Raji (cell line): Measurements from ENCODE around the gene UST.

Experiments used
- POLR2A ChIP-seq: IDR thresholded peaks from 2 replicates; pipeline ENCODE4 v1.6.1; 2011; ENCODE audit warnings: low read depth, low read length, control low read depth; ENCODE audit not compliant: insufficient read depth

The UST gene

DNA sequence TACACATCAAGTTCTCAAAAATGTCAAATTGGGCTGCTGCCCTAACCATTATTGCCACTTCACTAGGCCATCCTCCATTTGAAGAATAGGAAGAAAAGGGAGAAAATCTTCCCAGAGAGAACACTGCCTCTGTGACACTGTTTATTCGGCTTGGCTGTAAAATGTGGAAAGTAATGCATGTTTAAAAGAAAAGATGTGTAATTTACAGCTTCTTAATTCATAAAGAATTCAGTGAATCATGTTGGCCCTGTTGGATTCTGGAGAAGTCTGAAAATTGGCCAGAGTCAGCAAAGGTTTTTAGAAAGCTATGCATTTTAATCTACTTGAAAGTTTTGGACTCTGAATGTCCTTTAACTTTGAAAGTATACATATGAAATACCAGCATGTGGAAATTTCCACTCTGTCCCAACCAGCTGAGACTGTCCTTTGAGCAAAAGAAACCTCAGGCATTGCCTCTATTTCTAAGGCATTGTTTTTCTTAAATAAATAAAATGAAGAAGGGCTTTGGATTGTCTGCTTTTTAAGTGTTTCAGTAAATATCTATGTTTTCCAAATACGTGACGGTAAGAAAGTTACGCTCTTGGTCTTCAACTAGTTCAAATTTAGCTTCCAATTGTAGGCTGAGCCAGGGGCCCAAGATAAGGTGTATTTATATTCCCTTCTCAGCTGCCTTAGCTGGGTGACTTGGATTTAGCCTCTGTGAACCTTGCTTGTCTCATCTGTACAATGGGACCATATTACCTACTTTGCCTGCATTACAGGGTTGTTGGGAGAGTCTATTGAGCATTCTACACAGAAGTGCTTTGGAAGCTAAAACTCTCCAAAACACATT lies 222.2 kb downstream of the UST start:
- TF ChIP-seq POLR2A, result no peak

DNA sequence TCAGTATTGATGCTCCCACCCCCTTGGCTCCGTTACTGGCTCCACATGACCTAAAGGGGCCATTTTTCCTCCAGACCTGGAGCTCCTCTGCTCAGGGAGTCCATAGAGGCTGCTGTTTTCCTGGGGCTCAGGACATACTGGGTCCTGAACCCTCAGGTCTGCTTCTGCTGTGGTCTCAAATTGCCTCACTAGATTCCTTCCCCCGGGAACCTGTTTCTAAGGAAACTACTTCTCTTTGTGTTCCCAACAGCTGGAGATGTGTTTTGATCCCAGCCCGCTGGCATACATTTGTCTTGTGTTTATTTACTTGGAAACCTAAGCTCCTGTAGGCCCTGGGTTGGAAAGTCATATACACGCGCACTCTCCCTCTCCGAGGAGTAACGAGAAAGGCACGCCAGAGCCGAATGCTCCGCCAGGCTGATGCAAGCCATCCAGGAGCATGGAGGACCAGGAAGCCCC lies 222.8 kb downstream of the UST start:
- no peak for TF ChIP-seq POLR2A

DNA sequence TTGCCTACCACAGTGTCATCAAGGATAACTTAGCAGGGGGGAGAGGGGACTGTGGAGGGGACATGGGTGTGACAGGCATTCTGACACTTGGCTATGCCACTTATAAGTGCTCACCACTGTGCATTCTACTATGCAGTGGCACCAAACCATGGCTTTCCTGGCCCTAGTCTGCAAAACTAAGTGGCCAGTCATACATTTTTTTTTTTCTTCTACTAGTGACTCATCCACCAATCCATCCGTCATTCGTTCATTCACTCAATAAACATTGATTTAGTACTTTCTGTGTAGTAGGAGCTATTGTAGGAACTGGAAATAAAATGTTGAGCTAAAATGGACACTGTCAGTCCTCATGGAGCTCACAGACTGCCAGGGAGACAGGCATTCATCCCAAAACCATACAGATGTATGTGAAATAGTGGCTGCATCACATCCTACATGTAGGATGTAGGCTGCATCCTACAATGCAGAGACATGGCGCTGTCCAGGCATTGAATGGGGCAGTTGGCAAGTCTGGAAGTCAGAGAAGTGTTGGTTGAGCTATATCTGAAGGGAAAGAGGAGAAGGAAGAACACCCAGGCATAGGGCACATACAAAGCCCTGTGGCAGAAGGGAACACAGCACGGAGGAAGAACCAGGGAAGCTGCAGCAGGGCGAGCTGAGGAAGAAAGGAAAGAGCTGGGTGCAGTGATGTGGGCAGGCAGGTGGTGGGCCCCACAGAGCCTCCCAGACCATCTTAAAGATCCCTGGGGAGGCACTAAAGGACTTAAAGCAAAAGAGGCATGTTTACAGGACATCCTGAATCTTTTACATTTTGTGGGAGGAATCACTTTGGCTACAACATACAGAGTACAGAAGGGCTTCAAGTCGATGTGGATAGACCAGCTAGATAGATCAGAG lies 224.4 kb downstream of the UST start:
- TF ChIP-seq POLR2A, result no peak

DNA sequence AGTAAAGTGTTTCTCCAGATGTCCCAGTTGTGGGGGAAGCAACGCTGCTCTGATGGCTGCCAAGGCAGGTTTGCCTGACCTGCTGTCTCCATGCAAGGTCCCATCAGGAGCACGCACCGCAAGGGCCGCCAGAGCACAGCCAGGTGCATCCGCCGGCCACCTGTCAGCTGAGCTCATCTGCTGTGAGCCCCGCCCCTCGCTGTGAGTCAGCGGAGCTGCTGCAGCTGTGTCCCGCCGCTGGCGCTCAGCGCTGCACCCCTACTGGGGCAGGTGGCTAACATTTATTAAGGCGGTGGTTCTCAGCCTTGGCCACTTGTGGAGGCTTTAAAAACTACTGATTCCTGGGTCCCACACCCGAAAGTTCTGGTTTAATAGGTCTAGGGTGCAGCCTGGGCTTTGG lies 225.7 kb downstream of the UST start:
- TF ChIP-seq POLR2A, result no peak

DNA sequence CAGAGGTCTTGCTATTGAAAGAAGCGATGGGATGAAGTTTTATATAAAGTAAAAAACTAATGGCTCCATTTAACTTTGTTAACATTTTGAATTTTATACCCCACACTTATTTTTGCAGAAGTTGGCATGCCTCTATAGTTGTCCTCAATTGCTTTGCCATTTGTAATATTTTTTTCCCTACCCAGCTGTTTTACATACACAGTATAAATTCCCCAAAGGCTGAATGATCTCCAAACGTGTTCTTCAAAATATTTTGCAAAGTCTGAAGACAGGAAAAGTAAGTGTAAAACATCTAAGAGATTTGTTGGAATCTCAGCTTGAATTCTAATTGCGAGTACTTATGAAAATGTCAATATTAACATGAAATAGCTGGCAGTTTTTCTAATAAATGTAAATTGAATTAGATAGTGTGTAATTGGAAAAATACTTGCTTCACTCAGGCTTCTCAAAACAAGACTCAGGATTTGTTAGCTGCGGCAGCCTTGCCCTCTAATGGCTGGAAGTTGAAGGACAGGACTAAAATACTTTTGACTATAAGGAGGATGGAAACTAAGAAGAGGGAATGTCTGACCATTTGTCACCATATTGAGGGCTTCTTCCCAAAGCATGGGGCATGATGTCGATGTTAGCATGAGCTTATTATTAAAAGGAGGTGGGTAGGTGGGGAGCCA lies 226.8 kb downstream of the UST start:
- TF ChIP-seq POLR2A, result no peak

DNA sequence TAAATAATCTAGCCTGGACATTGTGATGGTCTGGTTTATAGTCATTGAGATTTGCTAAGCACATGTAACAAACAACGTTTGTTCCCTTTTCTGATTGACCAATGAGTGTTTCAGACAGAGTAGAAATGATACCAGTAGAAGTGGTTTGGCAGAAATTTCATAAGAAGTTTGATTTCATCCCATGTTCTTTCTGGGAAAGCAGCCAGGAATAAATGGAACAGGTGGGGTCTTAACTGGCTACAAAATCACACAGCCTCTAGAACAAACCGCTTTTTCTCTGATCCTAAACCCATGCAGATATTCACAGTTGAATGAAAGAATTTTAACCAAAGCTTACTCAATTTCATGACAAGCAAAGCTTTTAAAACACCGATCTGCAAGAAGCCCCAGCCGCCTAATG lies 227.5 kb downstream of the UST start:
- no peak for TF ChIP-seq POLR2A

DNA sequence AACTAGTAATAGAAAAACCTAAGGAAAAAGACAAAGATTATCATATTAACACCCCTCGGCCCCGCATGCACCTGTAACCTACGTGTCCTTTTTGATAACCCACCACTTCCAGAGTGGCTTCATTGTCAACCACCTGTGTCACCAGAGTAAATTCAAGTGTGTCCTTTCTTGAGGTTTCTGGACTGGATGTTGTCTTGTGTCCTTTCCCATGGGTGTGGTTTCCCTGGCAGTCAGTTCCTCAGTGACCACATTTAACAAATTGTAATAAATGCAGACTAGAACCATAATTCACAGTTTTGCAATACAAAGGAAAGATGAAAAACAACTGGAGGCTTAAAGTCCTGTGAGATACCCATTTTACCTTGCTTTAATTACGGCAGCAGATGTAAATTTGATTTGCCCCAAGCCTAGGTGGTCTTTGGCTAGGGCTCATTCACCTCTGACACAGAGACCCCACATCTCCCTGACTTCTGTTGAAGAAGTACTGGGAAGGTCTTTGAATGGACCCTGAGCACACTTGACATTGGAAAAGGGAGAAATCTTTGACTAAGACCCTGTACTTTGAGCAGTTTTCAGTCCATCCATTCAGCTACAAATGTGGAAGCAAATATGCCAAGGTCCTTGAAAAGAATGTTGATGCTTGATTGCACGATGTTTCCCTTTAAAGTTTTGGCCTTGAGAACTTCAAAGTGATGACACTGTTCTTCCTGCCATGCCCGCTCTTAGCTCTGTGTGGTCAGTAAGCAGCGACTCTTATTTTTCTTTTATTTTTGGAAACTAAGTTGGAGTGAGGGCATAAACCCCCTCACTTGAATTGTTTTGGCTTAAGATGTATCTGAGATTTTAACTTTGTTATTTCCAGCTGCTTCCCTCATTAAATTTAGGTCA lies 232.4 kb downstream of the UST start:
- no peak for TF ChIP-seq POLR2A

DNA sequence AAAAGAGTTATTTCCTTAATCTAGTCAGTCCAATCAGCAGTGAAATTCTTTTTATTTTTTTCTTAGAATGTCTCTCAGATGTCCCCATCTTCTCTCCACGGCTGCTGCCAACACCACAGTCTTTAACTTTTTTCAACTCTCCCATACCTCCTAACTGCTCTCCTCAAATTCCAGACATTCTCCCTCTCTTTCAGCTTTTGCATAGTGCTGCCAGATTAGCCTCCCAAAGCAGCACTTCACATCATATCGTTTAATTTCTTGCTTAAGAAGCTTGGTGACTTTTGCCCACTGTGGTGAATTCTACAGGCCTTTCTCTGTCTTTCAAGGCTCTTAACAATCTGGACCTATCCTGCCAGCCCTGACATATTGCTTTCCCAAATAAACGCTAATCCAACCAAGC lies 233.4 kb downstream of the UST start:
- no peak for TF ChIP-seq POLR2A

DNA sequence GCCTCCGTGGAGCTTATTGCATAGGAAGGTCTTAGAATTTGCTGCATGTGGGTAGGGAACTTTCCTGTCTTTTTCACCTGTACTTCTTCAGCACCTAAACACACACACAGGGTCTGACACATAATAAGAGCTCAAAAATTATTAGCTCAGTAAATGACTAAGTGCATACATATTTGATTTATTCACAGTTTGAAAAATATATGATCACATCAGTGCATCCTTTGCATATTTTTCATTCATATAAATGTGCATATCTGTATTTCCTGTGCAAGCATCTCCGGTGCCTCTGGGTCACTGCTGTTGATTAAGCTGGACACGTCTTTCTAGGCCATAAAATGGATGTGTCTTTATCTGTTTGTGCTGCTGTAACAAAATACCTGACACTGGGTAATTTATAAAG lies 234.7 kb downstream of the UST start:
- TF ChIP-seq POLR2A, result no peak

DNA sequence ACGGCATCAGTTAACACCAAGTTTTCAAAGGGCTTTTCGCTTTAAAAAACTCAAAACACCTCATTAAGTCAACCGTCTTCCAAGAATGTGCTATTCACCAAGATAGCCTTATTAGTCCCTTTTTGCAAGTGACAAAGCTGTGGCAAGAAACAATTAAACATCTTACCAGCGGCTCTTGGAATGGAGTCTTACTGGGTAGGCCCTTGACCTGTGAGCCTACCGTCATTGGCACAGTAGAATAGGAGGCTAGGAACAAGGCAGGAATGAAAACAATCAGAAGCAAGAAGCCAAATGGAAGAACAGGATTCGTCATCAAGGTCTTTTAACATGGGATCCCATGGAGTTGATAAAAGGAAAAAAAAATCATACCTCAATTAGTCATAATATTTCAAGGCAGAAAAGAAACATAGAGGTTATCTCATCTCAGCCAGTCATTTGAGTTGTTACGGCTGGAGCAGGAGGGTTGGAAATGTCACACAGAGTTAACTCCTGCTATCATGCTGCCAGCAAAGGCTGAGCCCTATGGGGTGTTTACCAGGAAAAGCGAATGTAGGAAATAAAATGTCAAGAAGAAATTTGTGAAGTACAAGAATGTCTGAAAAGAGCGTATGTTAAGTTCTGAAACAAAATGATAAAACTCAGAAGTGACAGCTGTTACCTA lies 236.4 kb downstream of the UST start:
- no peak for TF ChIP-seq POLR2A

DNA sequence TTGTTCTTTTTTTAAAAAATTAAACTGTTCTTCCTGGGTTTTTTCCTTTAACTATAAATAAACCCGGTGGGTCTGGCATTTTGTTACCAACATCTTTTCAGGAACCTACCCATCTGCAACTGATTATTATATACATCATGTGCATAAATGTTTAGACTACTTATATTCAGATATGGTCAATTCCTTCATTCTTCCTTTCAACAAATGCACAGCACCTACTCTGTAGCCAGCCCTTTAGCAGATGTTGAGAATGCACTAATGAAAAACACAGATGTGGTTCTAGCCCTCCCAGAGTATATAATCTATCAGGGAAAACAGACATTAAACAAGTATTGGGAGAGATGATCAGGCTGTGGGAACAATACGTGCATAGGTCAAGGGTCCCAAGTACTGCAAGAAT lies 237.1 kb downstream of the UST start:
- TF ChIP-seq POLR2A, result no peak

DNA sequence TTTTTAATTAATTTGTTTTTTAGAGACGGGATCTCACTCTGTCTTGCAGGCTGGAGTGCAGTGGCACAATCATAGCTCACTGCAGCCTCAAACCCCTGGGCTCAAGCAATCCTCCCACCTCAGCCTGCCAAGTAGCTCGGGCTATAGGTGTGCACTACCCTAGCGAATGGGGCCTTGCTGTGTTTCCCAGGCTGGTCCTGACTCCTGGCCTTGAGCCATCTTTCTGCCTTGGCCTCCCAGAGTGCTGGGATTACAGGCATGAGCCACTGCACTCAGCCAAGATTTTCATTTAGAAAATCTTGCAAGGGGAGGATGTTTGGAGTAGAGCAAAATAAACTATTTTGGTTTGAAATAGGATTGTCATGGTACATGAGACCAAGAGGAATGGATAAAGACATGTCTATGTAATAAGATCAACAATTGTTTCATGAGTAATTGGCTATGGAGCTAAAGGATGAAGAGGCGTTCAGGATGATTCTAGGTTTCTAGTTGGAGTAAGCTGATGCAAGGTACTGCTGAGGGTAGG lies 237.8 kb downstream of the UST start:
- no peak for TF ChIP-seq POLR2A

DNA sequence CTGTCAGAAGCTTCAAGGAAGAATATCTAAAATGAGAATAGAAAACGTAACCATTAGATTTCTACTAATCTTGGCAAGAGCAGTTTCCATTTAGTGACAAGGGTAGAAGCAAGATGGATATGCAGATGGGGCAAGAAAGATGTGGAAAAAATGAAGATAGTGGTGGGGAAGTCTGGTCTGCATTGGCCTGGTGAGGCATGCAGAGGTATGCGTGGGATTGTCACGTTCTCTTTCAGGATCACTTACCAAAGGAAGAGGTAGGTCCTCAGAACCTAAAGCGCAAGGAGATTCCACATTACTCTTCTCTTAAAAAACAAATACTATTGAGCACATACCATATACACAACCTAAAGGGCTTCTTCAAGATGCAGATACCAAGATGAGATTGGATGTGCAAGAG lies 238.7 kb downstream of the UST start:
- no peak for TF ChIP-seq POLR2A

DNA sequence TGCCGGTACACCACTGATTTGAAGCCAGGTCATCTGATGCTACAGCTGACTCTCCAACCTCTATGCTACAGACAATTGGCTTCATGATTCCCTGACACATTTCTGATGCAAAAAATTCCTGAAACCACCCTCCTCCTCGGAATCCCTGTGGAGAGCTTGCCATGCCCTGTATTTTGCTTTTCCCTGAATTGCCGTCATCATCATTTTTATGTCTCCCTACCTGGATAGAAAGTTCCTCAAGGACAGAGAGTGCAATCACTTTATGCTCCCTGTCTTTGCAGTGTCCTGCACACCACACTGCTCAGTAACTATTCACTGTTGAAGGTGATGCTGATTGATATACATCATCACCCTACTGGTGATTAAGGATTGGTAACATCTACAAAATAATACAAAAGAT lies 239.8 kb downstream of the UST start:
- TF ChIP-seq POLR2A, result no peak

DNA sequence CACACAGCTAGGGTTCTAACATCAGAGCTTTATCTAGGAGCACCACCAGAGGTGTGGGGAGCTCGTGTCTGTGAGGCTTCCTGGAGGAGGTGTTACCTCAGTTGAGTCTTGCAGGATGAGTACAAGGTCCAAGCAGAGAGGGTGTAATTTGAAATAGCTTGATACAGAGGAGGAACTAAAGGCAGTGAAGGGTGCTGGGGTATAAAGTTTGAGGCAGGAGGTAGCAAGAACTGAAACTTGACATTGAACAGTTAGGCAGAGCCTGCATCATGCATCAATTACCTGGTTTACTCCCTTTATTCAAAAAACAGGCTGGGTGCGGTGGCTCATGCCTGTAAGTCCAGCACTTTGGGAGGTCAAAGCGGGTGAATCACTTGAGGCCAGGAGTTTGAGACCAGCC lies 241.2 kb downstream of the UST start:
- TF ChIP-seq POLR2A, result no peak
